Activated CD4-positive, alpha-beta T cell treated with anti-CD3 and anti-CD28 coated beads, Interleukin-2, Interleukin-4, amounts not matched to agents 100 ng/mL and 50 ng/mL, durations not matched to agents 16 hours and 8 hours (primary cell): Measurements from ENCODE around the gene CEP128.

Source experiments
- DNase-seq: peaks from one replicate; pipeline ENCODE4 v3.0.0-alpha.2; 2020; ENCODE audit warnings: low spot score

The CEP128 gene

DNA sequence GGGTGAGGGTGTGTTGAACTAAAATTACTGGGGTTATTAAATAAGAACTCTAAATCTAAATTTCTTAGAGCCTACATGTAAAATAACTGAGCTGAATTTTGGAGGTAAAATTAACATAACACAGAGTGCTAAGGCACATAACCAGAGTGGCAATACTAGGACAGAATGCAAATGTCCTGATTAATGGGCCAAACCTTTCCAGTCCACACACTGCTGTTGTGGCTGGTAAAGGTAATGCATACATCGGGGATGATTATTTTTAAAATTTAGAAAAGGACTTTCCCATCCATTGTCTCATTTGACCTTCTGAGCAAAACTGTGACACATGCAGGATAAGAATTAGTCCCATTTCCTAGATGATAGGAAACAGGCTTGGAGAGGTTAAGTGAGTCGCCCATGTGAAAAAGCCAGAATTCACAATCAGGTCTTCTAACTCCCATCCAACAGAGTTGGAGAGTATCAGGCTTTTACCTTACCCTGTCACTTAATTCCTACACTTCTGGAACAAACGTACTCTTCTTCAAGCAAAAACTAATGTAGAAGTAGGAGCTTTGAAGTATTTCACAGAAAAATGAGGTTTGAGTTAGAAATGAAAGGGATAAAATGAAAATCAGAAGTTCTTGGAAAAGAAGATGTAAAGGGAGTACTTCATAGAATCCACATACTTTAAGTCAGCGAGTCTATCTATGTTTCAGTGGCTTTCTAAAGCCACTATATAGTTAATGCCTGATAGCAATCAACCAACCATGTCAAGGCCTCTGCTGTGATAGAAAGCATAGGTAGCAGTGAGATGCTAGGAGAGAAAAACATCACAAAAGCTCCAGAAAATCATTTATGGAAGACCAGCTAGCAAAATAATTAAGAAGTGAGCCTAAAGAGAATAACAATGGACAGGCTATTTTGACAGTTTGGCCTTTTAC, 395.3 kb downstream of the CEP128 start:
- DNase-seq, result no peak

DNA sequence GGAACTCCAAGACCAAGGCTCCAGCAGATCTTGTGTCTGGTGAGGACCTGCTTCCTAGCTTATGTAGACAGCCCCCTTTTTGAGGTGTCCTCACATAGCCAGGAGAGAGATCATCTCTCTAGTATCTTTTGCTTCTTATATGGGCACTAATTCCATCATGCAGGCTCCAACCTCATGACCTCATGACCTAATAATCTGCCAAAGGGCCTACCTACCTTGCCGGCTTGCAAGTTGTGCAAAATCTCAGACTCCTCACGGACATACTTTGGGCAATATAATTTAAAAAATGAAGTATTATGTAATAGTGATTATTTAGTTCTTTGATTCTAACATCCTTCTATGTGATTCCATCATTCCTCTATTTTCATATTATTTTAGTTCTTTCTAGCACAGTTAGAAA, 397.2 kb downstream of the CEP128 start:
- DNase-seq, result no peak

DNA sequence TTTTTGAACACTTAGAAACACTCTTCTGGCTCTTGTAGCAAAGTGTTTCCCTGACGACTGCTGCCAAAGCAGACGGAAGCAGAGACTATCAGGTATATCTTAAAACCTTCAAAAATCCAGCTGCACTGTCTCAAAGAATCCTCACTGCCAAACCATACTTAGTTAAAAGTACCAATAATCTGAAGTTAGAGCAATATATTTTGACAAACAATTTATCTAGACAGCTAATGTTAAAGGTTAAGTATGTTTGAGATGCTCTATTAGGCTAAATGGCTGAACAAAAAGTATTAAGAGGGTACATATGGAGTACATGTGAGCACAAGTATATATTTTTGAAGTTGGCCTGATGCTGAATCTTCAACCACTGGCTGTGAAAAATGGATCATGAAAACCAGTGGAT, 398.3 kb downstream of the CEP128 start:
- no peak for DNase-seq

DNA sequence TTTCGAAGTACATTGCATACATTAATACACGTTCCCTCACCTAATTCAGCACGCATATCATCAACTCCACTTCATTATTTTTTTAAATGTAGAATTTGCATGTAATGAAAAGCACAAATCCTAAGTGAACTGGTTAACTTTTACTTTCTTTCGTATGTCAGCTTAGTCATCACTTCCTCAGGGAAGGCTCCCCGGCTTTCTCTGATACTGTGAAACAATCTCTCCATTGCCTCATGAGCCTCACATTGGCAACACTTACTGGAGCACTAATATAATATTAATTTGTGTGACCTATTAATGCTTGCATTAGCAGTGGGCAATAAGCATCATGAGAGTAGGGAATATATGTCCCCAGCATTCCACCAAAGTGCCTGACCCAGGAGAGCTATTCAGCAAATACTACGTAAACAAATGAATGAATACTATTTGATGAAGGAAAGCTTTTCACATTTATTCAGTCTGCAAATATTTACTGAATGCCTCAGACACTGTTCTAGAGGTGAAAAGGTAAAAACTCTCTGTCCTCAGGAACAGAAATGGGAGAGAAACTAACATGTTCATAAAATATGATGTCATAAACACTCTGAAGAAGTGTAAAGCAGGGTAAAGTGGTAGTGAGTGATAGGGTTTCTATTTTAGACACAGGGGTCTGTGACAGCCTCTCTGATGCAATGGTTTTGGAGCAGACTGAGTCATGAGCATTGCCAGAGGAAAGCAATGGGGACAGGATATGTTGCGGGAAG, 402.7 kb downstream of the CEP128 start:
- no peak for DNase-seq

DNA sequence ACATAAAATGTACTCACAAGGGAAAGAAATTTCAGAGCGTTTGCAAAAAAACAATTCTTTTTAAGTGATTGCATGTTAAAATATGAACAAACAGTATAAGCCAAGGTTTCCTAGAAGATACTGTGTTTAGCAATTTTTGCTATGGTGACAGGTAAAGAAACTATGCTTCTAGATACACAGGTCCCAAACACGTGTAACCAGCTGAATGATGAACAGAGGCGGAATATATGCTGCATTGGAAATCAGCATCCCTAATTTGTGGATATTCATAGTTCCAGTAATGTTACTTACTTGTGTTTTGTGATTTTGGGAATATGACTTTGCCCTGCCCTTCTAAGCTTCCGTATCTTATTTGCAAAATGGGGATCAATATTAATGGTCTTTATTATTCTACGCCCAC, 403.9 kb downstream of the CEP128 start:
- no peak for DNase-seq

DNA sequence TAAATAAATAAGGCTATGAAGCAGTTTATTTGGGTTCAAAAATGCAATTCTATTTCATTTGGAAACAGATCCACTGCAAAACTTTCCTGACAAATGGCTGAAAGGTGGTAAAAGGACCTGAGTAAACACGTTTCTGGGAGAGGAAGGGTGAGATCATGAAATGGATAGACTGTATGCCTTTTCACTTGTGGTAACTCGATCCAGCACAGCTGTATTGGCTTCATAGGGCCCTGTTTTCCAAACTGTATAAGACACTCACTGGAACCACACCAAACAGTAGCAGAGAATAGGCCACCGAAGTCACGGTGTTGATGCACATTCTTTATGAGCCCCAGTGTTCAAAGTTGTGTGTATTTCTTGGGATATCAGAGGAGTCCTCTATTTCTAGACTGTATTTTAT, 405.1 kb downstream of the CEP128 start:
- DNase-seq, result no peak

DNA sequence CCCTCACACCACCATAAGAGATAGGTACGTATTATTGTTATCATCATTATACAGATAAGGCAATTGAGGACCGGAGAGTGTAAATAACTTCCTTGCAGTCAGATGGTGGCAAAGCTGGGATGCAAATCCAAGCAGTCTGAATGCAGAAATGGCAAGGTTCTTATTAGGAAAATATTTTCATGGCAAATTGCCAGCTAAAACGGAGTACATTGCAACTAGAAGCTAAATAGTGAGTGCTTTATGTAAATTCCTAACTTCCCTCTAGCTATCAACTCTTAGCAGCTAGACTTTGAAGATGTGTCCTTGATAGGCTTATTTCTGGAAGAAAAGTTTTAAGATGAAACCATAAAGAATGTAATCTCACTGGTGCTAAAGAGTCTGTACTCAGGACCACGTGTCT, 406.4 kb downstream of the CEP128 start:
- no peak for DNase-seq

DNA sequence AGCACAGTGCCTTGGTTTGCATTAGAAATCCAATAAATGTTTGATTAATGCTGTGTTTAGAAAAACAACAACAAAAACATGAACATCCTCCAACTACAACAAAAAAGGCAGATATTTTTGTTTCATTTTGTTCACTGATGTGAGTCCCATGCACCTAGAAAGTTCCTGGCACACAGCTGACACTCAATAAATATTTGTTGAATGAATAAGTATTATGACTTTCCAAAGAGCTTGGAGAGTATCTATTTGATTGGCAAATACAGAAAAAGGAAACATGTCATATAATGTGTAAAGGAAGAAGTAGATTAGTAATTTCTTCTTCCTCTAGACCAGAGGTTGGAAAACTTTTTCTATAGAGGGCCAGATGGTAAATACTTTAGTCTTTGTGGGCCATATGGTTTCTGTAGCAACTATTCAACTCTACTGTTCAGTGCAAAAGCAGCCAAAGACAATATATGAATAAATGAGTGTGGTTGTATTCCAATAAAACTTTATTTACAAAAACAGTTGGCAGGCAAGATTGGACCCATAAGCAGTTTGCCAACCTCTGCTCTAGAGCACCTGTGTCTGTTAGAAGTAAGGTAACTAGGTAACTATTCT, 417.9 kb downstream of the CEP128 start:
- no peak for DNase-seq

DNA sequence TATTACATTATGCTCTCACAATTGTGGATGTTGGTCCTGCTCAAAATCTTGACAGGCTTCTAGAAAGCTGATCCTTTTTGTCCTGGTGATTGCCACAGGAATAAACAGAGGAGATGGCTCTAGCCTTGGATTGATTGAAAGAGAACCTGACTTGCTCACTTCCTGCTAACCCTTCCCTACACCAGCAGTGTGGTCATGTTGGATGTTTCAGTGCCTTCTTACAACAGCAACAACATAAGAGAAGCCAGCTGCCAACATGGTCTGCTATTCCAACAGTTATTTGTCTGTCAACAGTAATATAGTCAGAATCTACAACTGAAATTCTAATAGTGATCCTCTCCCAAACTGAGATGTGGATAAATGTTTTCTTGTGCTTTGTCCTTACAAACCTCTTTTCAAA, 418.6 kb downstream of the CEP128 start:
- no peak for DNase-seq

DNA sequence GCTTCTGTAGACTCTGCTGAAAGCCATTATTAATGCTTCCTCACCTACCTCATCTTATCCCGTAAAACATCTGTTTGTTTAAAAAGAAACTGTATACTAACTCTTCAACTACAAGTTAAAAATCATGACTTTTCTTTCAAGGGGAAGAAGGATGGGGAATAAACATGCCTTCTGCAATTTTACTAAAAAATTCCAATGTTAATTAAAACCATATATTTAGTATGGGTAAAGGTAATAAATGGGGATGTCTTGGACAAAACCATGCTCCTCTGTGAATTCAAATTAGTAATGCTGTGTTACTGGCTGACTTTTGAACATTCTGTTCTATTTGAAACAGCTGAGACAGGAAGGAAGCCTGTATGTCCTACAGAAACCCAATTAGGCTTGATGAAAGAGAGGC, 419.1 kb downstream of the CEP128 start:
- no peak for DNase-seq

DNA sequence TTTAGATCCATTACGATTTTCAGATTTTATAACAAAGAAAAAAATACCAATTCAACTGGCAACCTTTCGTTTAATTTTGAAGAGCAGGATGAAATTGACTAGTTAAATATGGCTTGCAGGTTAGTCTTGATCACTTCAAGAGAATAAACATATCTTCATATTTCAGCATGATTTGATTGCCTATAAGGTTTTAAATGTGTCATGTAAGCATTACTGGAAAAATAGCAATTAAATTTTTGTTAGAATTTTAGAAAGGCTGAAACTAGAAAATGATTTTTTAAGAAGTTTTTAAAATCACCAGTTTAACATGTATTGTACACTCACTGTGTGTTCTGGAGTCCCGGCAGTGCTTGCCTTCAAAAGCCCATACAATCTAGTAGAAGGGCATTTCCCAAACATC, 420.1 kb downstream of the CEP128 start:
- DNase-seq, result no peak

DNA sequence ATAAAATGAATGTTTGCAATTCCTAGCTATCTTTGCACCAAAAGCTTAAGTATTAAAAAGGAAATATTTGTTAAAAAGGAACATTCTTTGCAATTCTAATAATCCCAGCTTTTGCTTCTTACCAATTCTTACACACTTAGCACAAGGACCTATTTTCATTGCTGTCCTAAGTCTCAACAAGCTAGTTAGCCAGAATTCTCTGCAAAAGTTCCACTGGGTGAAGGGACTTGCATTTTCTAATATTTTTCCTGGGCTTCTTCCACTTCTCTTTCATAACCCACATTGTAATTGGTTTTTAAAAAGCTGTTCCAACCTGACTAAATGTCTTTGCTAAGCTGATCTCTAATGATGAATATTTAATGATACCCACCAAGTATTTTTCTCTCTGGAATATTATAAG, 422.5 kb downstream of the CEP128 start:
- no peak for DNase-seq

DNA sequence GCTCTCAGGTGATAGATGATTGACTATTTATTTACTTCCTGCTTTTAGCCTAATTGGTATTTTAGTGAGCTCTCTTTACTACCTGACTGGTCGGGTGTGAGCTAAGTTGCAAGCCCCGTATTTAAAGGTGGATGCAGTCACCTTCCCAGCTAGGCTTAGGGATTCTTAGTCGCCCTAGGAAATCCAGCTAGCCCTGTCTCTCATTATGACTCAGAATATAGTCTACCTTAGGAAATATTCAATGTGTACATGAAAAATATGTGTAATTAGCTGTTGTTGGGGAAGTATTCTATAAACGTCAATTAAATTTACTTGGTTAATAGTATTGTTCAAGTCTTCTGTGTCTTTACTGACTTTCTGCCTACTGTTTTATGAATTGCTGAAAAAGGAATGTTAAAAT, 423.4 kb downstream of the CEP128 start:
- DNase-seq, result no peak

DNA sequence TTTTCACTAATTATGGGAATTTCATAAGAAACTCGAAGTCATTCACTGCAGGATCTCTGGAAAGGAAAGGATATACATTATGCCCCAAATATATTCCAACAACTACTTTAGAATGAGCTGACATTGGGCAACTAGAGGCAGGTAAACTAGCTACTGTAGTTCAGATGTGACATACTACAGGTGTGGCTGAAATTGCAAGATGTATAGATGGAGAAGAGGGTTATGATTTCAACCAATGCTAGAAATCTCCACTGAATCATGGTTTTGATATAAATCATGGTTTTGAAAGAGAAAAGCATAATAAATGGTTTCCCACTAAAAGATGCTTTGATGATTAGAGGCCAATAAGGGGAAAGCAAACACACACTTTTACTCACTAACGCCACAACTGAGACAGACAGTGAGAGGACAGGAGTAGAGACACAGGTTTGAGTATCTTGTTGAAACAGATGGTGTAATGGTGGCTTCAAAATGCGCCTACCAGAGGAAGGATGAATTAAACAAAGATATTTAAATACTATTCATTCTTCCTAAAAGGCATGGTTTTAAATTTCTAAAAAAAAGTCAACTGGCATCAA, 434.2 kb downstream of the CEP128 start:
- DNase-seq, result no peak

DNA sequence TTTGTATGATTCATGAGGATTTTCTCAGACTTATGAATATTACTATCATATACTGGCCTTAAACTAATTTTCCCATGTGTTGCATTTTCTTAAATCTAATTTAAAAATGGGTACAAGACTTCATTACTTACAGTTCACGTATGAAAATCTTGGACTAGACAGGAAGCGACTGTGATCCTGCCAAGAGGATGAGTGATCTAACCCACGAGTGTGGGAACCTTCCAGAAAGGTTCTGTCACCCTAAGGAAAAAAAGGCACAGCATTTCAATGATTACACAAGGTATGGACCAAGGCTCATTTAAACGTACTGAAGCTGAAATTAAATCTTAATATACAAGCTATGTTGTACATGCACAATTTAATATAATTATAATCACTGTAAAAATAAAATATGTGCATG, 436.8 kb downstream of the CEP128 start:
- no peak for DNase-seq

DNA sequence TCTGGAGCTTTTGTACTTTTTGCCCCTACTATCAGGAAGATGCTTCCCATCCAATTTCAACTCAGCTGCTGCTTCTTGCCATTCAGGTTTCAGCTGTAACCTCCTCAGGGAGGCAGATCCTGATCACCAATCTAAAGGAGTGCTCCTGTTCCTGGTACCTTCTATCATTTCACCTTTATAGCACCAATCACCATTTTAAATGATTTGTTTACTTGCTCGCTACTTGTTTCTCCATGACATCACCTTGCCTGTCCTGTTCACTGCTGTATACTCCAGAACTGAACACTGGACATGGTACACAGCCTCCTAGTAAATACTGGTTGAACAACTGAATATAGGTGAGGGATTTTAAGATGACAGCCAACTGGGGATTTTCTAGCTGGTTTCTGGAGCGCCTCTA, 443.0 kb downstream of the CEP128 start:
- no peak for DNase-seq

DNA sequence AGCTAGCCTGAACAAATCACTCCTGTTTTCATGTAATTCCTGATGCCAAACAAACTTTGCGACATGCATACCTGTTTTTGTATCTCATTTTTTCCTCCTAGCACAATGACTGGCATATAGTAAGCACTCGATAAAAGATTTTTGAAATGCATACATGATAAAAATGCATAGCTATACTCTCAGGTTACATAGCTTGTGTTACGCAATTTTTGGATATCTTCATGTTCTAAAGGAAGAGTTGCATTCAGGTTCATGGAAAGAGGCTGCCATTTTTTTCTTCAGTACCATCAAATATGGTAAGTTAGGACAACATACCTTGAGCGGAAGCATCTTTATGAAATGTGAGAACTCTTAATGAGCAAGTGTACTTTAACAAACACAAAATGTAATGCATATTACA, 445.4 kb downstream of the CEP128 start:
- DNase-seq, result no peak

DNA sequence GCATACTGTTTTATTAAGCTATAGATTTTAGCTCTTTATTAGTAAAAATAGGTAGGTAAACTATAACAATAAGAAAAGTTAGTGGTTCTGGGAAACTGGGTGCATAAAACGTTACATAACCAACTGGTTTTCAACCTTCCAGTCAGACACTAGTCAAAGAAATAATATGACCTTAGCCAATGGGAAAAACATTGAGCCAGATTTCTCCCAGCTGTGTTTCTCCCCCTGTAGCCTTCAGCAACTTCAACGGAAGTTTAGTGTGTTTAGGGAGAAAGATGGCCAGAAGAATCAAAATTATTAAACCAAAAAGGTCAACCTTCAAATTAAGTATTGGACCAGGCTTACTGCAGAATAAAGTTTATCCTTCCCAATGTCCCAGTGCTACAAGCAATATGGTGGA, 446.8 kb downstream of the CEP128 start:
- DNase-seq, result no peak

DNA sequence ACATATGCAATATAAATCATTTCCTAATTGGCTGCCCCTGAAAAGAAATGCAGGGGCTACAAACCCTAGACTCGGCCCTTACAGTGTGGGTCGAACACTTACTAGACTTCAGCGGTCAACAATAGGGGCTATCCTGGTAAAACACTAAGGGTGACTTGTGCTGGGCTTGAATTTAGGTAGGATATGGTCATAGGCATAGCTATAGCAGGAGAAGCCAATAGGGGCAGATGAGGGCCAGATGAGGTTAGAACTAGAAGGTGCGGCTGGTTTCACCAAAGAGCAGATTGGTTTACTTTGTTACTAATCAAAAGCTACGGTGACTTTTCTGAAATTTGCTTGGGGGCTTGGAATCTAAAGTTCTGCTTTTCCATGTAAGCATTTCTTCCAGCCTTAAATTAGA, 447.9 kb downstream of the CEP128 start:
- no peak for DNase-seq

DNA sequence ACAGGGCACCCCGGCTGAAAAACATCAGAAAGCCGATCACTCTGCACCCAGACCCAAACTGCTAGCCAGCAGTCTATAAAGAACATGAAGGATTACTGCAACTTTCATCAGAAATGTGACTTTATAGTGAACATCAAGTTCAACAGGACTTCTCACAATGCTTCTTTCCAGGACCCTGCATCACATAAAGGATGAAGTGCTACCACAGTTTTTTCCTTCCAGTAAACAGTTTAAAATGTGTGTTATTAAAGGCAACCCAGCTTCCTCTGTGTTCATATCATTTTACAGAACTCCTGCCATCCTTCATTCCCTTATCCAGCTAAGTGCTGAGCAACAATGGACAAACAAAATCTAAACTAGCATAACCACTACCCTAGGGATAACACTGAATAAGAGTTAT, 449.9 kb downstream of the CEP128 start:
- DNase-seq, result no peak

DNA sequence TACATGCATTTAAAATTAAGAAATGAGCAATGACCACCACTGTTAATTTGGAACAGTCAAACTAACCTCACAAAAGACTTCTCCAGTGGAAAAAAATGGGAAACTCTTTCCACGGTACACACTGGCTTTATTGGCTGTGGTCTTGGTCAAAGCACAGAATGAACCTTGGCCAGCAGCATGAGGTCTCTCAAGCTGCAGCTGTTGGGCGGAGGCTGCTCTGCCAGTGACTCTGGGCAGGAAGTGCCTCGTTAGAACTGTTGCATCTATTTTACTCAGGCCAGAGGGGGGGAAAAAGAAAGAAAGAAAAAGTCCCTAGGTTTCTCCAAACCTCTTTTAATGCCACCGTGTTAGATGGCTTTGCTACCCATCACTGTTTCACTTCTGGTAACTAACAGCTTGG, 450.4 kb downstream of the CEP128 start:
- peak; percentile 6 for DNase-seq

DNA sequence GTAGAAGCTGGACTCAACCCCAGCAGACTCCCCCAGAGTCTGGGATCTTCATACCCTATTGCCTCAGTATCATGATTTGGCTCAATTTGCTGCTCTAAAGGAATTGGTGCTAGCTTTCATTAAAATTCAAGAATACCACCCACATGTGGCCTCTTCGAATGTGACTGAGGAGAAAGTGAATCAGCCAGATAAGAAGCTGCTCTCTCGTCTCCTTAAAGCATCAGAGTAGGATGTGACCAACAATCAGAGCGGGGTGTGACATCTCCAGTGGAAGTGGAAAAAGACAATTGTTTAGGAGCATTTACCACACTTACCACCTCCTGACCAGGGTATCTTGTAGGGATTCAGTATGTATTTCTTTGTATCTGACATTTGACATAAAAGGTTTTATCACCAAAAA, 452.0 kb downstream of the CEP128 start:
- no peak for DNase-seq

DNA sequence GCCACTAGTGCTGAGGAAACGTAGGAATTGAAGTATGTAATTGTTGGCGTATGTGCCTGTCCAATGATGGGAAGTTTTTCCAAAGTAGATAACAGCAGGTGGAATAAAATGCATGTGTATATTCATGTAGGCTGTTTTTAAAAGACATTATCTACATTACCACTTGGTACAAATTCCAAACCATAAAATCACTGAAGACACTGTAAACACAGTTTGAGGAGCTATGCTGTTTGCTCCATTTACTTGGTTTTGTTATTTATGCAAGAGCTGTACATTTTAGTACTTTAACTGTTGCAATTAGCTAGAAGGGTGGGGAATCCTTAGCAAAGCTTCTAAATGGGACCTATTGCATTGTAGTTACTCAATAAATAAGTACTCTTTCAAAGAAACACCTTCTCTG, 455.8 kb downstream of the CEP128 start:
- no peak for DNase-seq
